A673 (cell line): Measurements from ENCODE around the gene DMP1.

Source experiments
- EZH2 ChIP-seq: fragments of 200-600 bp; sonication (generic); IDR thresholded peaks from 2 replicates; pipeline ENCODE4 v1.6.1; 2017; ENCODE audit warnings: borderline replicate concordance, low read depth, mild to moderate bottlenecking, mixed read lengths, antibody characterized with exemption, low read length; ENCODE audit not compliant: poor library complexity, severe bottlenecking
- TF ChIP-seq, protein P1 (sequence below): fragments of 300-800, 200-600 bp; sonication (generic); conservative IDR thresholded peaks from 2 replicates; pipeline ENCODE4 v1.5.1; 2017; ENCODE audit warnings: low read depth, mild to moderate bottlenecking, antibody characterized with exemption, low read length, moderate library complexity, mixed read lengths

DNA sequence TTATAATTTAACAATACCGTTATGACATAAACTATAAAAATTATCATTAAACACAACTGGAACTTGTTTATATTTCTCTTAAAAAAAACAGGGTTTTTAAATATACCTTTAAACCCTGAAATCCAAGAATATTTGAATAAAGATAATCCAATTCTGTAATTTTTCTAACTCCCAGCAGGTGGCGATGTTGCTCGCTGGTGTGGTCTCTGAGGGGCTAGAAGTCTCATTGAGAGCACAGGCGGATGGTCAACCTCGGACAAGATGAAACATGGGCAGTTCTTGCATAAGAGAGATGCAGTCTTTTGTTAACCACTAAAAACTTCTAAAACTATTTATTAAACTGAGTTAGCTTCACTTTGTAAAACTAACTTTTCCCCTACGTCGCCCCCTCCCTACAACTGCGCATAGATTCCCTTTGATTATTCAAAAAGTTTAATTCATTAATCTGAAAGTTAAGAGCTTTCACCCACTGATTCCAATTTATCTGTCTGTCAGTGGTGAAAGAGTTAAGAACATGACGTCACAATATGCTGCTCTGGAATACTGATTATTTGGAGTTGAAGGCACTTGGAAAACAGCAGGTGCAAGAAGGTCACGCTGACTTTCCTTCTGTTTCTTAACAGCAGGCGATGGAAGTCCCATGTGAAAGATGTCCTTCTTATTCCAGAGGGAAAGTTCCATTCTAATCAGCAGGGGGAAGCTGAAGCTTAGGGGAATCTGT is 29.5 kb downstream of the DMP1 start:
- TF ChIP-seq, protein P1, sequence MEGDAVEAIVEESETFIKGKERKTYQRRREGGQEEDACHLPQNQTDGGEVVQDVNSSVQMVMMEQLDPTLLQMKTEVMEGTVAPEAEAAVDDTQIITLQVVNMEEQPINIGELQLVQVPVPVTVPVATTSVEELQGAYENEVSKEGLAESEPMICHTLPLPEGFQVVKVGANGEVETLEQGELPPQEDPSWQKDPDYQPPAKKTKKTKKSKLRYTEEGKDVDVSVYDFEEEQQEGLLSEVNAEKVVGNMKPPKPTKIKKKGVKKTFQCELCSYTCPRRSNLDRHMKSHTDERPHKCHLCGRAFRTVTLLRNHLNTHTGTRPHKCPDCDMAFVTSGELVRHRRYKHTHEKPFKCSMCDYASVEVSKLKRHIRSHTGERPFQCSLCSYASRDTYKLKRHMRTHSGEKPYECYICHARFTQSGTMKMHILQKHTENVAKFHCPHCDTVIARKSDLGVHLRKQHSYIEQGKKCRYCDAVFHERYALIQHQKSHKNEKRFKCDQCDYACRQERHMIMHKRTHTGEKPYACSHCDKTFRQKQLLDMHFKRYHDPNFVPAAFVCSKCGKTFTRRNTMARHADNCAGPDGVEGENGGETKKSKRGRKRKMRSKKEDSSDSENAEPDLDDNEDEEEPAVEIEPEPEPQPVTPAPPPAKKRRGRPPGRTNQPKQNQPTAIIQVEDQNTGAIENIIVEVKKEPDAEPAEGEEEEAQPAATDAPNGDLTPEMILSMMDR, result peak; percentile 62
- no peak for TF ChIP-seq EZH2
